ENCODE measurements around the gene CCDC197.
A peak's percentile ranks its signal among the peaks of the same experiment; 100 is the strongest.

CCDC197 gene

GRCh38 chr14:93962701-93963601 is 34.1 kb upstream of the CCDC197 start:
- DNase-seq, result no peak

- DNase-seq, result no peak
These were observed 33.4 kb upstream of the CCDC197 start for GRCh38 chr14:93963692-93964091.

DNA sequence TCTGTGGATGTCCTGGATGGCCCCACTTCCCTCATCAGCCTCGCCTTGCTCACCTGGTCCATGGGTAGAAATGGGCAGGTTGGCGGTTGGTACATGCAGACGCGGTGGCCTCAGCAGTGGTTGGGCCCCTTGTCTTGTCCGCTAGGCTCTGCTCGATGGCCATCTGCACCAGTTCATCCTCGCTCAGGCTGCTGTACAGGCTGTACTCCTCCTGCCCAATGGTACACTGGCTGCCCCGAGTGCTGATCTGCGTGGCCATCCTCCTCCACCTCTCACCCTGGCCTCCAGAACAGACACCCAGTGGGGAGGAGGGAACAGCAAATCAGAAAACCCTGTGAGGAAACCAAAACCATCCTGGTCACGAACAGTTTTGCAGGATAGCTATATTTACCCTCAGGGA is 32.8 kb upstream of the CCDC197 start:
- no peak for DNase-seq

- no peak for DNase-seq
These were observed 32.2 kb upstream of the CCDC197 start for GRCh38 chr14:93964820-93965286.

- no peak for DNase-seq
These were observed 31.7 kb upstream of the CCDC197 start for GRCh38 chr14:93965287-93965821.

DNA sequence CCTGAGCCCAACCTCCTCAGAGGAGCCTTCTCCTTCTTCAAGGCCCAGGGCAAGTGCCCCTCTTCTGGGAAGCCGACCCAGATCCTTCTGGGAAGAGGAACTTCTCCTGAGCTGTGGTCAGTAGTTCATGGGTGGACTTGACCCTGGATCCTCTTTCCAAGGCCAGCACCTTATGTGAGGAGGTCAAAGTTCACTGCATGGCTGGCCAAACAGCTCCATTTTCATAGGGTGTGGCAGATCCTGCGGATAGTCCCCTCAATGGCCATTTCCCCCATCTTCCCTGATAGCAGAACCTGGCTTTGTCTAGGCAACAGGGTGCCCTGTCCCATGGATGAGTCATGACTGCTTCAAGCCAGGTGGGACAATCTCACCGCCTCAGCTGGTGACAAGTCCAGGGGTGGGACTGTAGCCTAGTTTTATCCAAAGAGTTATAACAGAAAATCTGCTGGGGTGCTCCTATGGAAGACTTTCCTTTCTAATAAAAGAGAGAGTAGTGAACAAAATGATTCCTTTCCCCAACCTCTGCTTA is 31.1 kb upstream of the CCDC197 start:
- no peak for DNase-seq

DNA sequence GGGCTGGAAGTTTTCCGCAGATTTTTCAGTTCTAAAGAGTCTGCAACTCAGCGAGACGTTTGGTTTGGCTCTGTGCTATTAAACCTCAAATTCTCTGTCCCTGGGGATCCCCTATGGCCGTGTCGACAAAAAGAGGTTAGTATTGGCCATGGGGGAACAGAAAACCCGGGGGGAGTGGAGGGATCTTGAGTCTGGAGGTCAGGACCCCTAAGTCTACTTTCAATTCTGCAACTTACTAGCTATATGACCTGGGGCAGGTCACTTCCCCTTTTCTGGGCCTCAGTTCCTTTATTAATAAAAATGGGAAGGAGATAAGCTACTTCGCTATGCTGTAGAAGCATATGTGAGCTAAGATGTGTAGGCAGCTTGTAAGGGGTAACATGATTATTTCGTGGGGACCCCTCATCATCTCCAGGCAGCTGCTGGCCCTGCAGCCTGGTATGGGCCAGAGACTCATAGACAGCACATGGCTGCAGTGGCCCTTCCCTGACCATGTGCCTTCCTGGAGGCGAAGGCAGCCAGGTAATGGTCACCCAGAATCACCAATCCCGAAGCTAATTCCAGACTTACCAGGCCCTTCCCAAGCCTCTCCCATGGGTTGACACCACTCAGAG is 29.4 kb upstream of the CCDC197 start:
- no peak for DNase-seq

- DNase-seq, result no peak
These were observed 27.8 kb upstream of the CCDC197 start for GRCh38 chr14:93969082-93969828.

DNA sequence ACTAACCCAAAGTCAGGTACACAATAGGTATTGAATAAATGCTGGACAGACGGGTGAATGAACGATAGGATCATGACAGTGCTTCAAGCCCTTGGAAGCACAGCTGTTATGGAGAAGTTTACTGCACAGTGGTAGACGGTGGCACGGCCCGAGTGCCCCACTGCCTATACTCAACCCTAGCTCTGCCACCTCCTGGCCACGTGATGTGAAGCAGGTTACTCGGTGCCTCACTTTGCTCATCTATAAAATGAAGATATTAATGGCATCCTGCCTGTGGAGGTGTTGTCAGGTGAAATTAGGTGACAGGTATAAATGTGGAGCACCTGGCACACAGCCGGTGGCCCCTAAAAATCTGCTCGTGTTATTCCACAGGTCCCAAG is 26.5 kb upstream of the CCDC197 start:
- peak; percentile 8 for DNase-seq

- DNase-seq, result no peak
These were observed 26.0 kb upstream of the CCDC197 start for GRCh38 chr14:93970965-93971634.

- DNase-seq, result no peak
These were observed 25.5 kb upstream of the CCDC197 start for GRCh38 chr14:93971635-93972027.

DNA sequence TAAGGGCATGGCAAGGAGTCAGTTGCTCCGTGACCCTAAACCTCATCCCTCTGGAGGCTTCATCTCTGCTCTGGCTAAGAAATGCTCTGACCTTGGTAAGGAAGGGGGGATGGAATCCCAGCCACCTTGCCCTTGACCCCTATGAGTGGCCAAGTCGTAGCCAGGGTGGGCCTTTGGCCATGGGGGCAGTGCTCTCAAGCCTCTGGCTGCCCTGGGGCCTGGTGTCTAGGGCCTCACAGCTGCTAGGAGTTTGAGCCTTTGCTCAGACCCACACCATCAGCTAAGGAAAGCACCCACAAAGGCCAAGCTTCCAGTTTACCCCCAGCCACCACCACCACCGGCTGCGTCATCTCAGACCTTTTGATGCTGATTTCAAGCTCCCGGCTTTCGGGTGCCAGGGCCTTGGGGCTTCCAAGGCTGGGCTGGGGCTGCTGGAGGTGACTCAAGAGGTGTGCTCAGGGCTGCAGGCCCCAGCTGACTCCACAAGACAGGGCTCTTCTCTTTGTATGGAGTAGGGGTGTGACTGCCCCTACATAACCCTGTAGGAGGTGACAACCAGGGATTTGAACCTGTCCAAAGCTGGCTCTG is 24.4 kb upstream of the CCDC197 start:
- no peak for DNase-seq

- DNase-seq, result no peak
These were observed 23.5 kb upstream of the CCDC197 start for GRCh38 chr14:93973607-93974006.

DNA sequence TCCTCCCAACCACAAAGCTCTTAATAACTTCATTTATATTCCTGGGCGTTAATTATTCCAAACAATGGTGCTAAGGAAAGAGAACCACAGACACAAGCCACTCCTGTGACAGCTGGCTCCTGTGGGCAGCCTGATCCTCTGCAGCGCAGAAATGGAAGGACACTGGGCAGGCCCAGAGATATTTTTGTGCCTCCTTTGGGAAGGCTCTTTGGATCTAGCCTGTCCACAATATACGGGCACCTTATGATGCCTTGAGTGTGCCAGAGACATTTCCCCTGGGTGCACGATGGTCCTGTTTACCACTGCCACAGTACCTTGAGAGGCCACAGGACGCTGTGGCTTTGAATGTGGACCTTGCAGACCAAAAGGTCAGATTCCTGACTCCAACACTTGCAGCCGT is 22.8 kb upstream of the CCDC197 start:
- no peak for DNase-seq

GRCh38 chr14:93974833-93975232 is 22.3 kb upstream of the CCDC197 start:
- DNase-seq, result no peak

DNA sequence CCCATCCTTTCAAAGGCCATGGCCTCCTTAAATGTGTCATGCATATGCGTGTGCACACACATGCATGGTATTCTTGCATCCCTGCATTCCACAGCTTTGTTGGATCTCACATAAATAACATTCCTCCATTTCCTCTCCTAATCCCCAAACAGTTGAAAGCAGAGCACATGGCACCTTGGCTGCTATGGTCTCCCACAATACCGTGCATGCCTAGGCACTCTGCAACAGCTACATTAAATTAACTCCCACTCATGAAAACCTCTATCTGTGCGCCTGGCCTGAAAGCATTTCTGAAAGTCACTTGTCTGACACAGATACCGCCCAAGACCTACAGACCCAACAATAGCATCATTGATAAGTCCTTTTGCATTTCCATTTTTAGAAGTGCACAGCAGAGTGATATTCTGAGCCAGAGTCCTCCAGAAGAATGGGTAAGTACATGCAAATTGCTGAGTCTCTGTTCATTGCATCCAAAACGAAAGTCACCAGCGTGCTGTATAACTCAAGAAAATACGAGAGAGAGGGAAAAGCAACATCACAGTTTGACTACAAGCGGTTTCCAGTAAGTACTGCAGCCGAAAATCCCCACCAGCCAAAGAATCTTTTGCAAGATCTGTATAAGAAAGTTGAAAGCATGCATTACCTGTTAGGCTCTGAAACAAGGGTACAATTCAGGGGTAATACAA is 21.2 kb upstream of the CCDC197 start:
- no peak for DNase-seq

DNA sequence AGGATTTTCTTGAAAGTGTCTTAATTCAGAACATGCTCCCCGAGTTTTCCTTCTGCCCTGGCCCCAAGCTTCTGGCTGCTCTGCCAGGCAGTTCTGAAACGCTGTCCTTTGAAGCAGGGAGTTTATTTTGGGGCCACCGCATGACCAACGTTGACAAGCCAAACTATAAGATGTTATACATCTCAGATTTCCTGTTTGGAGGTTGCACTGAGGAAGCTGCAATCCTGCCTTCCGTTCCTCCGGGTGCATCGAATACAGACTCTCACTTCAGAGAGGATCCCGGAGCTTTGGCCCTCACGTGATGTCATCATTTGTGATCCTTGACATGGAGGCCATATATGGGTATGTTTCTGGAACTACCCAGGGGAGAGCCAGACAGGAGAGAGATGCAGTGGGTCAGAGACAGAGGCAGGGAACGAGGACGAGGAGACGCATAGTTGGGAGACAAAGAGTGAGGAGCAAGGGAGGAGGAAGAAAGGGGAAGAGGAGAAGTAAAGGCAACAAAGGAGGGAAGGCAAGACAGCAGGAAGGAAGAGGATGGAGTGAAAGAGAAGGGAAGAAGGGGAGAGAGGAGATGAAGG is 20.5 kb upstream of the CCDC197 start, which contains the start of gene ASB2:
TSS of gene ASB2 (minus strand) at position 94 of the 581 bp plus-strand sequence. CDS start 12,031 bp downstream, outside the sequence.
- no peak for DNase-seq

DNA sequence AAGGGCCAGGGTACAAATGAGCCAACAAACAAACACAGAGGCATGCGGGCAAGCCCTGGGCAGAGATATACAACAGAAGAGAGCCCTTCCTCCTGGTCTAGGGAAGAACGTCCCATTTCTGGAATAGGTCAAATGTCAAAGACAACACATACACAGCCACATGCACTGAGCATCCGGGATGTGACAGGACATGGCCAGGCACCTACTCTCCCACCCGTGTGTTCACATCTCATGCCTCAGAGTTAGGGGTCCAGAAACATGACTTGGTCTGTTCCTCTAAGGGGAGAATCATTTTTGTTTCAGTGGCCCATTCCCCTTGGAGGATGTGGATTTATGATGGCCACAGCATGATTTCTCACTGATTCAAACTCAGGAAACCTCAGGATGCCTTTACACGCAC is 19.9 kb upstream of the CCDC197 start:
- DNase-seq, result no peak

DNA sequence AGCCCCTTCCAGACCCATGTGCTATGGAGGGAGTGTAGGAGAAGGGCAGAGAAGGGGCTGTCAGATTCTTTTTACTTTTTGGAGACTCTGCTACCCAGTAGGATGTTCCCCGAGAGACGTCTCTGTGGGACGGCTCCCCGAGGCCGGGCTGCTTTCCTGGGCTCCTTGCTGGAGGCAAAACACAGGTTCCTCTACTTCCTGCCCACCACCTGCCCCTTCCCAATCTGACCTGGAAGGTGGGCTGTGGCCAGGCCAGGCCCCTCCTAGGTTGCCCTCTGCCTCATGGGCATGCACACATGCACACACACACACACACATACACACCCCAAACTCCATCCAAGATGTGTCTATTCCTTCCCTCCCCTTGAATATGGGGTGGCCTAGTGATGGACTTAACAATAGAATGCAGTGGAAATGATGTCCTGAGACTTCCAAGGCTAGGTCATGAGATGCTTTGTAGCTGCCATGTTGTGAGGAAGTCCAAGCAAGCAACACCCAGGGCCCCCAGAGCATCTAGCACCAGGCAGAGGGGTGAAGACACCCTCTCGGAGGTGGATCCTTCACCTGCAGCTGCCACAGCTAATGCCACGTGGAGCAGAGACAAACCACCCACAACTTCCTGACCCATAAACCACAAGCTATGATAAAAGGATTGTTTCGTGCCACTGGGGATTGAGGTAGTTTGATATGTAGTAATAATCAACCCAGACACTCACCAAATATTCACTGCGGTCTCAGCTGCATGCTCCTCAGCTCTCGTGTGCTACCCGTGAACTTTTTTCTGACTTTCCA is 19.1 kb upstream of the CCDC197 start:
- DNase-seq, result no peak

GRCh38 chr14:93978735-93979134 is 18.4 kb upstream of the CCDC197 start:
- DNase-seq, result no peak
